ENCODE measurements around the gene OAS2. TPM values are rescaled to one million over a fixed set of nuclear protein-coding genes. Genes with fewer than 3 reads are reported as not detected.

Gene OAS2
- total RNA-seq, 3 donors from 2014 or later (not counting 1 experiment from before 2014, with no cell fraction given), result 29.0 to 56.3 (median 48.2) TPM

GRCh38 chr12:113060336-113060960, 82.1 kb downstream of the OAS2 start:
- intact Hi-C loops (cut with micrococcal nuclease), result no loop called here
- no peaks in the 10 kb centered on the region for H3K36me3 Mint-ChIP-seq
- H3K36me3 ChIP-seq (ENCODE audit: control insufficient read depth, insufficient read depth, low read length), result no peaks in the 10 kb centered on the region
- no peak for DNase-seq
- peaks cover 75% of the 10 kb centered on the region for H3K4me1 ChIP-seq (ENCODE audit: control insufficient read depth, insufficient read depth, low read length)
- no peak overlapping the region for H3K27ac ChIP-seq (ENCODE audit: low read length)
- no peak overlapping the region for H3K27ac Mint-ChIP-seq
- peaks cover 11 to 15% of the 10 kb centered on the region in 2 donors for H3K27me3 Mint-ChIP-seq (ENCODE audit: low read depth in 2 of 2)
- no peak overlapping the region for H3K4me3 ChIP-seq (ENCODE audit: low read length)
- 87% methylated on average over 7 of the region's 7 CpGs for WGBS (ENCODE audit: insufficient coverage)
- no peak for ATAC-seq
- TF ChIP-seq CTCF (IDR thresholded peaks at IDR 0.05), result no peak
- no peaks in the 10 kb centered on the region for H3K9me3 ChIP-seq (ENCODE audit: control insufficient read depth, insufficient read depth, low read length)
- no peaks in the 10 kb centered on the region for H3K4me1 Mint-ChIP-seq
- no peaks in the 10 kb centered on the region for H3K27me3 ChIP-seq (ENCODE audit: control insufficient read depth, insufficient read depth, low read length)
- H3K4me3 Mint-ChIP-seq, result no peak overlapping the region
- H3K9me3 Mint-ChIP-seq, result no peaks in the 10 kb centered on the region

DNA sequence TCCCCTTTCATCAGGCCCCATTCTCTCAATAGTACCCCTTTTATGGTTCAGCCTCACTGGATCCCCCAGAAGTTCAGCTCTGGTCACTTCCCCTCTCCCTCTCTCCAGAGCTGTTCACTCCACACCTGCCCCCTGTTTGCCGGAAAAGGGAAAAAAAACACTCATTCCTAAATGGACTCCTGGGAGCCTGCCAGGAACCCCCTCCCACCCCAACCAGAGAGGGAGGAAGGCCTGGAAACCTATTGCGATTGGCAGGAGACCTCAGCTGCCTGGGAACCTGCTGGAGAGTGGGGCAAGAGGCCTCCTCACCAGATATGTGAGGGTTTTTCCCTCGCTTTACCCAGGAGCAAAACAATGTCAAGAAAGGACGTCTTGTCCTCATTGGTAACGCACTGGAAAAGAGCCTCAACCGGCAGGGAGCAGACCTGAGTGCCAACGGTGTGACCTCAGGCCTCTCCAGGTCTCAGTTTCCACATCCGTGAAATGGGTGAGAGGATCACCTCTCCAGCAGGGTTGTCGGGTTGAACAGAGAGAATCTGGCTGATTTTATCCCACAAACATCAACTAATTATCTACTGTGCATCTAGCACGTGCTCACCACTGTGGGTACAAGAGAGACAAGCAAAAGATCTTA, 82.9 kb downstream of the OAS2 start:
- ATAC-seq (no peak), DNase-seq (no peak)
- H3K27ac ChIP-seq (ENCODE audit: low read length), result no peak overlapping the region
- H3K36me3 Mint-ChIP-seq, result no peaks in the 10 kb centered on the region
- H3K4me3 Mint-ChIP-seq, result no peak overlapping the region
- no peaks in the 10 kb centered on the region for H3K36me3 ChIP-seq (ENCODE audit: control insufficient read depth, insufficient read depth, low read length)
- H3K9me3 ChIP-seq (ENCODE audit: control insufficient read depth, insufficient read depth, low read length), result no peaks in the 10 kb centered on the region
- TF ChIP-seq CTCF (IDR thresholded peaks at IDR 0.05), result no peak
- intact Hi-C loops (cut with micrococcal nuclease), result no loop called here
- H3K9me3 Mint-ChIP-seq, result no peaks in the 10 kb centered on the region
- WGBS (ENCODE audit: insufficient coverage), result 82% methylated on average over 9 of the region's 10 CpGs
- no peak overlapping the region for H3K27ac Mint-ChIP-seq
- peaks cover 74% of the 10 kb centered on the region for H3K4me1 ChIP-seq (ENCODE audit: control insufficient read depth, insufficient read depth, low read length)
- peaks cover 9 to 11% of the 10 kb centered on the region in 2 donors for H3K27me3 Mint-ChIP-seq (ENCODE audit: low read depth in 2 of 2)
- no peaks in the 10 kb centered on the region for H3K27me3 ChIP-seq (ENCODE audit: control insufficient read depth, insufficient read depth, low read length)
- no peak overlapping the region for H3K4me3 ChIP-seq (ENCODE audit: low read length)
- H3K4me1 Mint-ChIP-seq, result no peaks in the 10 kb centered on the region

Other genes with a start within 250 kb of the OAS2 start
- under 1 TPM; 0.12 to 0.38 (median 0.25) TPM for gene RPH3A, start 186.8 kb upstream of the OAS2 start, total RNA-seq
- 10 to 100 TPM; 12.4 to 21.1 (median 16.5) TPM for gene OAS1, start 71.6 kb upstream of the OAS2 start, total RNA-seq
- 10 to 100 TPM in 2 of 3 donors, 1 to 10 TPM in 1; 8.5 to 24.7 (median 15.4) TPM for gene OAS3, start 40.0 kb upstream of the OAS2 start, total RNA-seq
- gene DTX1, start 78.2 kb downstream of the OAS2 start, total RNA-seq, result 1 to 10 TPM; 1.7 to 4.2 (median 4.0) TPM
- not detected for gene RASAL1, start 157.2 kb downstream of the OAS2 start, total RNA-seq
- not detected for gene CFAP73, start 171.2 kb downstream of the OAS2 start, total RNA-seq
- 100 to 1,000 TPM in 1 of 3 donors, 10 to 100 TPM in 2; 84.6 to 100 (median 97.1) TPM for gene DDX54, start 207.0 kb downstream of the OAS2 start, total RNA-seq
- gene RITA1, start 207.2 kb downstream of the OAS2 start, total RNA-seq, result 10 to 100 TPM in 2 of 3 donors, 1 to 10 TPM in 1; 7.7 to 13.8 (median 12.0) TPM
- 10 to 100 TPM in 2 of 3 donors, 1 to 10 TPM in 1; 7.2 to 21.4 (median 10.7) TPM for gene TPCN1, start 242.9 kb downstream of the OAS2 start, total RNA-seq